OCI-LY3 (cell line): ENCODE measurements around the gene GNGT2.

ENCODE experiments used
- H2AFZ ChIP-seq: fragments of 200-600, 300-600 bp; shearing (Covaris generic); 2 replicates; pipeline ENCODE4 v1.6.0; 2014; ENCODE audit warnings: antibody characterized with exemption, low read depth, low read length
- H3K27ac ChIP-seq: fragments of 200-600, 300-600 bp; sonication (generic); 2 replicates; pipeline ENCODE4 v1.5.1; 2014; ENCODE audit warnings: mild to moderate bottlenecking, low read length, moderate library complexity, mixed read lengths
- H3K27me3 ChIP-seq: fragments of 200-600, 300-600 bp; sonication (generic); 2 replicates; pipeline ENCODE4 v1.6.1; 2014; ENCODE audit warnings: low read depth, low read length, mixed read lengths
- H3K36me3 ChIP-seq: fragments of 200-600, 300-600 bp; sonication (generic); replicated peaks from 2 replicates; pipeline ENCODE3; 2014; ENCODE audit warnings: low read depth, low read length, mixed read lengths
- H3K4me1 ChIP-seq: fragments of 300-600, 200-600 bp; sonication (generic); 2 replicates; pipeline ENCODE4 v1.6.1; 2014; ENCODE audit warnings: low read length, mixed read lengths
- H3K4me2 ChIP-seq: fragments of 200-600, 300-600 bp; sonication (generic); 2 replicates; pipeline ENCODE4 v1.6.1; 2014; ENCODE audit warnings: low read length, mixed read lengths
- H3K4me3 ChIP-seq: fragments of 300-600, 200-600 bp; sonication (generic); 2 replicates; pipeline ENCODE4 v1.5.1; 2014; ENCODE audit warnings: antibody characterized with exemption, mild to moderate bottlenecking, low read length, moderate library complexity
- H3K79me2 ChIP-seq: fragments of 300-600, 200-600 bp; shearing (Covaris generic); 2 replicates; pipeline ENCODE4 v1.6.1; 2014; ENCODE audit warnings: mild to moderate bottlenecking, low read length, mixed read lengths
- H3K9ac ChIP-seq: fragments of 300-600, 200-600 bp; shearing (Covaris generic); 2 replicates; pipeline ENCODE4 v1.6.0; 2014; ENCODE audit warnings: mild to moderate bottlenecking, low read length, moderate library complexity
- H3K9me3 ChIP-seq: fragments of 200-600, 300-600 bp; shearing (Covaris generic); 2 replicates; pipeline ENCODE4 v1.6.1; 2014; ENCODE audit warnings: low read length, mixed read lengths; ENCODE audit not compliant: insufficient read depth
- H4K20me1 ChIP-seq: fragments of 200-600, 300-600 bp; sonication (generic); 2 replicates; pipeline ENCODE4 v1.6.1; 2016; ENCODE audit warnings: low read length, mixed read lengths; ENCODE audit not compliant: insufficient read depth
- EZH2phosphoT487 ChIP-seq: fragments of 200-600 bp; shearing (Covaris generic); IDR thresholded peaks from 2 replicates; pipeline ENCODE4 v1.6.1; 2018; ENCODE audit warnings: antibody characterized with exemption, mixed run types, low read depth
- TF ChIP-seq, protein P1 (sequence below): fragments of 200-600, 300-600 bp; sonication (generic); IDR thresholded peaks from 2 replicates; pipeline ENCODE4 v1.5.1; 2014; ENCODE audit warnings: antibody characterized with exemption, low read length, low read depth

GNGT2 gene

DNA sequence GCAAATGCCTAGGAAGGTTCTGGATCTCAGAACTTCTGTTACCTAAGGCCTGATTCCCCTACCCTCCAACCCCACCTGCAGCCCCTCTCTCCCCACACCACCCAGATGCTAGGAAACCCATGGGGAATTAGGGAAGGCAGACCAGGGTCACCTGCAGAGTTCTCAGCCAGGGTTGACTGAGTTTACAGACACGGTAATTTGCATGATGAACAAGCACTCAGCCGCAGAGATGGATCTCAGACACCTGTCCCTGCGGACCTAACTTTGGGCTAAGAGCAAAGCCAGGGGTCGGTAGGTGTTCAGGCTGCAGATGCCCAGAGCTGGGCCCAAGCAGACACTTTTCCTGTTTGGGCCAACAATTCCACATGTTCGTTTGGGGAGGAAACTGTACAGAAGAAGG is 3.0 kb upstream of the GNGT2 start:
- Histone ChIP-seq H3K27me3 (no peaks in the 10 kb centered on the region), H3K4me2 (peak overlapping the region; percentile 64), H3K36me3 (peaks cover 8% of the 10 kb centered on the region), H3K79me2 (peaks cover 5% of the 10 kb centered on the region; the same call in 1 of the 2 replicates), H3K4me1 (peaks cover 74% of the 10 kb centered on the region), H3K27ac (peak overlapping the region; percentile 23; the same call in 1 of the 2 replicates), H3K4me3 (peak overlapping the region; percentile 42), H3K9me3 (no peaks in the 10 kb centered on the region), H3K9ac (no peak overlapping the region), H2AFZ (no peak overlapping the region), H4K20me1 (no peaks in the 10 kb centered on the region)
- TF ChIP-seq EZH2phosphoT487 = no peak
- TF ChIP-seq, protein P1, sequence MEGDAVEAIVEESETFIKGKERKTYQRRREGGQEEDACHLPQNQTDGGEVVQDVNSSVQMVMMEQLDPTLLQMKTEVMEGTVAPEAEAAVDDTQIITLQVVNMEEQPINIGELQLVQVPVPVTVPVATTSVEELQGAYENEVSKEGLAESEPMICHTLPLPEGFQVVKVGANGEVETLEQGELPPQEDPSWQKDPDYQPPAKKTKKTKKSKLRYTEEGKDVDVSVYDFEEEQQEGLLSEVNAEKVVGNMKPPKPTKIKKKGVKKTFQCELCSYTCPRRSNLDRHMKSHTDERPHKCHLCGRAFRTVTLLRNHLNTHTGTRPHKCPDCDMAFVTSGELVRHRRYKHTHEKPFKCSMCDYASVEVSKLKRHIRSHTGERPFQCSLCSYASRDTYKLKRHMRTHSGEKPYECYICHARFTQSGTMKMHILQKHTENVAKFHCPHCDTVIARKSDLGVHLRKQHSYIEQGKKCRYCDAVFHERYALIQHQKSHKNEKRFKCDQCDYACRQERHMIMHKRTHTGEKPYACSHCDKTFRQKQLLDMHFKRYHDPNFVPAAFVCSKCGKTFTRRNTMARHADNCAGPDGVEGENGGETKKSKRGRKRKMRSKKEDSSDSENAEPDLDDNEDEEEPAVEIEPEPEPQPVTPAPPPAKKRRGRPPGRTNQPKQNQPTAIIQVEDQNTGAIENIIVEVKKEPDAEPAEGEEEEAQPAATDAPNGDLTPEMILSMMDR = no peak

DNA sequence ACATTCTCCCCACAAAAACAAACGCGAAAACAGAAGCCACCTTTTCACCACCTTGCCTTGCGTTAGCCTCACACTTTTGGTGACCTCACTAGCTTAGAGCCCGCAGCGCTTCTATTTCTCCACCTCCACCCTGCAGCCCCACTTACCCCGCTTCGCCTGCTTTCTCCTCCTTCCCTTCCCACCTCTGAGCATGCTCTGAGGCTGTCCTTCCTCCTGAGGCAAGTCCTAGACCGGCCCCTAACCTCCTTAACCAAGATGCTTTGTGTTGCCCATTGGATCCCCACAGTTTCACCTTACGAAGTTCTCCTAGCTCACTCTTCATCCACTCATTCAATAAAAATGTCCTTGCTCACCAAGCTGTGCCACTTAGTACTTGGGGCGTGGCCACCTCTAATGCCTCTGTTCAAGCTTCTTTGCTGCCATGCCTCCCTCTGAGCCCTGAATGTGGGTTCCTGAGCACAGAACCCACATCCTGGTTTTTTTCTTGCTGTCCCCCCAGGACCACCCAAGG is 1.3 kb downstream of the GNGT2 start:
- Histone ChIP-seq H3K27ac (no peak overlapping the region), H3K4me2 (peak overlapping the region; percentile 96), H3K9ac (no peak overlapping the region), H2AFZ (no peak overlapping the region), H4K20me1 (no peaks in the 10 kb centered on the region), H3K79me2 (peaks cover 5% of the 10 kb centered on the region; the same call in 1 of the 2 replicates), H3K4me1 (peaks cover 36% of the 10 kb centered on the region), H3K4me3 (peak overlapping the region; percentile 91; the same call in 1 of the 2 replicates), H3K27me3 (no peaks in the 10 kb centered on the region), H3K9me3 (no peaks in the 10 kb centered on the region), H3K36me3 (peaks cover 3% of the 10 kb centered on the region)
- TF ChIP-seq, protein P1 = no peak
- TF ChIP-seq EZH2phosphoT487 = no peak

DNA sequence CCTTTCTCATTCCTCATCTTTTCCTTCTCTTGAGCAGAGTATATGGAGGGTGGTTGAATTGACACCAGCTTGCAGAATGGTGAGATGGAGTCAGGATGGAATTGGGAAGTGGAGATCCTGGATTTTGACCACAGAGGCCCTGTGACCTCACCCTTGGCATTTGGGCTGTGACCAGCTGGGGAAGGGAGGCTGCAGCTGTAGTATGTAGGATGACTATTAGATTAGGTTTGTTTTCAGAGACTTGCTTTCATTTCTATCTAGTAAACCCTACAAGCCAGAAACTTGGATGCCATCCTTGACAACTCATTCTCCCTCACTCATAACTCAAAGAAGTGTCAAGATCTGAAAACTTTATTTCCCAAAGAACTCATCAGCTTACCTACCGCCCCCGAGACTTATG is 5.9 kb downstream of the GNGT2 start:
- Histone ChIP-seq H3K4me1 (peaks cover 4% of the 10 kb centered on the region), H4K20me1 (no peaks in the 10 kb centered on the region), H2AFZ (no peak overlapping the region), H3K27me3 (no peaks in the 10 kb centered on the region), H3K9me3 (no peaks in the 10 kb centered on the region), H3K27ac (no peak overlapping the region), H3K9ac (no peak overlapping the region), H3K79me2 (no peaks in the 10 kb centered on the region), H3K36me3 (peaks cover 3% of the 10 kb centered on the region), H3K4me3 (no peak overlapping the region), H3K4me2 (no peak overlapping the region)
- TF ChIP-seq EZH2phosphoT487 = no peak
- TF ChIP-seq, protein P1 = no peak

DNA sequence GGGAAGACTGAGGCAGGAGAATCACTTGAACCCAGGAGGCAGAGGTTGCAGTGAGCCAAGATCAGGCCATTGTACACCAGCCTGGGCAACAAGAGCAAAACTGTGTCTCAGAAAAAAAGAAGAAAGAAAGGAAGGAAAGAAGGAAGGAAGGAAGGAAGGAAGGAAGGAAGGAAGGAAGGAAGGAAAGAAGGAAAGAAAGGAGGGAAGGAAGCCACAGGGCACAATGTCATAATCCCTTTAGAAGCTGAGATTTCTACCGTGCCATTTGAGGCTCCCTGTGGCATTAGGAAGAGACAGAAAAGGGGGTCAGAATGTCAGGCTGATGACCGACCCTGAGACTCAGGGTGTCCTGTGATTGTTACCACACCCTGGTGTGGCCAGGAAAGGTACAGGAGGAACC is 6.6 kb downstream of the GNGT2 start:
- Histone ChIP-seq H3K4me2 (no peak overlapping the region), H2AFZ (no peak overlapping the region), H3K27me3 (no peaks in the 10 kb centered on the region), H3K4me3 (no peak overlapping the region), H3K9me3 (no peaks in the 10 kb centered on the region), H3K36me3 (peaks cover 3% of the 10 kb centered on the region), H4K20me1 (no peaks in the 10 kb centered on the region), H3K4me1 (no peaks in the 10 kb centered on the region), H3K79me2 (no peaks in the 10 kb centered on the region), H3K9ac (no peak overlapping the region), H3K27ac (no peak overlapping the region)
- TF ChIP-seq, protein P1 = no peak
- no peak for TF ChIP-seq EZH2phosphoT487
